ENCODE measurements around the gene RAMACL.

RAMACL gene

GRCh38 chr6:166627875-166628801, 41.7 kb upstream of the RAMACL start:
- DNase-seq (ENCODE audit: extremely low read depth, low read depth) = no peak
- no peak for TF ChIP-seq CTCF (IDR thresholded peaks at IDR 0.05; ENCODE audit: low read depth, low read length)

GRCh38 chr6:166627033-166627874, 40.8 kb upstream of the RAMACL start, which contains the start of gene RPS6KA2:
TSS of gene RPS6KA2 (minus strand) at chr6:166627251. CDS start at chr6:166627019, 232 bp downstream.
- peak; percentile 99 for DNase-seq (ENCODE audit: extremely low read depth, low read depth)
- TF ChIP-seq CTCF (IDR thresholded peaks at IDR 0.05; ENCODE audit: low read depth, low read length) = no peak; the same call in 1 of the 2 replicates

GRCh38 chr6:166626177-166627032, 39.9 kb upstream of the RAMACL start:
- no peak for DNase-seq (ENCODE audit: extremely low read depth, low read depth)
- TF ChIP-seq CTCF (IDR thresholded peaks at IDR 0.05; ENCODE audit: low read depth, low read length) = no peak

GRCh38 chr6:166625356-166625755, 38.9 kb upstream of the RAMACL start:
- DNase-seq (ENCODE audit: extremely low read depth, low read depth) = no peak
- no peak for TF ChIP-seq CTCF (IDR thresholded peaks at IDR 0.05; ENCODE audit: low read depth, low read length)

- TF ChIP-seq CTCF (IDR thresholded peaks at IDR 0.05; ENCODE audit: low read depth, low read length) = no peak
- no peak for DNase-seq (ENCODE audit: extremely low read depth, low read depth)
Measured at GRCh38 chr6:166624275-166624674, 37.8 kb upstream of the RAMACL start.

GRCh38 chr6:166623318-166623717, 36.8 kb upstream of the RAMACL start:
- TF ChIP-seq CTCF (IDR thresholded peaks at IDR 0.05; ENCODE audit: low read depth, low read length) = no peak

More at GRCh38 chr6:166623318-166623717, 36.8 kb upstream of the RAMACL start:
- no peak for DNase-seq (ENCODE audit: extremely low read depth, low read depth)

All from AG09319 (cell line).